GM19238 (cell line): ENCODE data around the gene DLGAP4.
A peak's percentile ranks its signal among the peaks of the same experiment; 100 is the strongest.

Experiments used
- DNase-seq: peaks from one replicate; pipeline ENCODE4 v3.0.0; 2011; ENCODE audit warnings: low spot score; ENCODE audit not compliant: insufficient read length

Gene DLGAP4

GRCh38 chr20:36441027-36441414 is 134.9 kb downstream of the DLGAP4 start:
- DNase-seq, result no peak

- no peak for DNase-seq
These were observed 135.3 kb downstream of the DLGAP4 start for GRCh38 chr20:36441416-36441815.

- no peak for DNase-seq
These were observed 139.7 kb downstream of the DLGAP4 start for GRCh38 chr20:36445847-36446246.

DNA sequence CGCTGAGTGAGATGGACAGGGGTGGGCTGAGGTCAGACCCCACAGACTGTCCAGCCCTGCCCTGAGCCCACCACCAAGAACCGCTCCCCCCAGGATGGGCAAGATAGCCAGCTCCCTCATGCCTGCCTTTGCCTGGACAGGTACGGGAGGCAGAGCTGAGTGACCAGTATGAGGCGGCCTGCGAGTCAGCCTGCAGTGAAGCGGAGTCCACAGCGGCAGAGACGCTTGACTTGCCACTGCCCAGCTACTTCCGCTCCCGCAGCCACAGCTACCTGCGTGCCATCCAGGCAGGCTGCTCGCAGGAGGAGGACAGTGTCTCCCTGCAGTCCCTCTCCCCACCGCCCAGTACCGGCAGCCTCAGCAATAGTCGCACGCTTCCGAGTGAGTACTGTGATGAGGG is 140.4 kb downstream of the DLGAP4 start:
- DNase-seq, result no peak

DNA sequence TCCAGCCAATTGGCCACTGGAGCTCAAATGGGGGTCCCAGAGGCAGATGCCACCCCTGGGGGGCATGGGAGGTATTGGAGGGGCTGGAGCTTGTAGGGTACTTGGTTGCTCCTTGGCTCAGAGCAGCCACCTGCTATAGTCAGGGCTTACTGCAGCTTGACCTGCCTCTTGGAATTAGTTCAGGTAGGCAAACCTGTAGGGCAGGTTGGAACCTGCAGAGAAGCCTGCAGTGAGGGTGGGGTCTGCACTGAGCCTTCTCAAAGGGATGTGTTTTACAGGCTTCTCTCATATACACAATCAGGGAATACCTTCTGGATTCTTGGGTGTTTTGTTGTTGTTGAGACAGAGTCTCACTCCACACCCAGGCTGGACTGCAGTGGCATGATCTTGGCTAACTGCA is 141.0 kb downstream of the DLGAP4 start:
- DNase-seq, result no peak

- no peak for DNase-seq
These were observed 143.5 kb downstream of the DLGAP4 start for GRCh38 chr20:36449663-36450062.

DNA sequence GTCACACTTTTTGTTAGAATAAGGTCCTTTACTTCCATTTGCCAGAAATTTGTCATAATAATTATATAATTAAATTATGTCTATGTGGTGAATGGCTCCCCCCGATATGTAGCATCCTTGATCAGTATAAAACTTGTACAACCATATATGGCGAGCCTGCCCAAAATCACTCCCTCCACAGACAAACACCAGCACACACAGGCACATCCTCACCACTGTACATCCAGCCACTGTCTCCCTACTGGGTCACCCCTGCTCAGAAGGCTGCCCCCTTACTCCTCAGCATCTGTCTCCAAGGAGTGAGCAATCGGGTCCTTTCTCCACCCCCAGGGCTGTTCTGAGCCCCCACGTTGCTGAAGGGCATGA is 148.2 kb downstream of the DLGAP4 start:
- no peak for DNase-seq

DNA sequence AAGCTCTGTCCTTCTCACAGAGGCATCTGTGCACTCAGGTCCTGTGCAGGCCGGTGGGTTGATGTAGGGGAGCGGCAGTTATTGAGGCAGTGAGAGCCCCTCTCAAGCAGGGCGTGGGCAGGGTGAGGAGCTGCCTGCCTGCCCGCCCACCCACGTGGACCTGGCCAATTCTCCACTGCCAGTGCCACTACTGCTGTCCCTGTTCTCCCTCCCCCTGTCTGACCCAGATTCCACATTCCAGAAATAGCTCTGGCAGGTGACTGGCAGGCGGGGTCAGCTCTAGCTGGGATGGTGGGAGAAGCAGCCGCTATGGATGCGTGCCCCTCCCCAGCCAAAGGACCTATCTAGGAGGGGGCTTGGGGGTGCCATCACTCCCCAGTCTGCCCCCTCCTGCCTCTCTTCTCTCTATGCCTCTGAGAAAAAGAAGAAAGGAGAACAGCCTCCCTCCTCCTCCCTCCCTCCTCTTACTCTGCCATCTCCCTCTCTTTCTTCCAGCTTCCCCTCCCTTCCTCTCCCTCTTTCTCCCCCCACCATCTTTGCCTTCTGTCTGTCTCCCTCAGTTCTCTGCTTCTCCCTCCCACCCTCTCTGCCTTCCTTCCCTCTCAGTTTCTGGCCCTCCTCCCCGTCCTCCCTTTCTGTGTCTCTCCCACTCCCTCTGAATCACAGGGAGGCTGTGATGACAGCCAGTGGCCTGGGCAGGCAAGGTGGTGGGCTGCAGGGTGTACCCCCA is 148.7 kb downstream of the DLGAP4 start:
- DNase-seq, result no peak

DNA sequence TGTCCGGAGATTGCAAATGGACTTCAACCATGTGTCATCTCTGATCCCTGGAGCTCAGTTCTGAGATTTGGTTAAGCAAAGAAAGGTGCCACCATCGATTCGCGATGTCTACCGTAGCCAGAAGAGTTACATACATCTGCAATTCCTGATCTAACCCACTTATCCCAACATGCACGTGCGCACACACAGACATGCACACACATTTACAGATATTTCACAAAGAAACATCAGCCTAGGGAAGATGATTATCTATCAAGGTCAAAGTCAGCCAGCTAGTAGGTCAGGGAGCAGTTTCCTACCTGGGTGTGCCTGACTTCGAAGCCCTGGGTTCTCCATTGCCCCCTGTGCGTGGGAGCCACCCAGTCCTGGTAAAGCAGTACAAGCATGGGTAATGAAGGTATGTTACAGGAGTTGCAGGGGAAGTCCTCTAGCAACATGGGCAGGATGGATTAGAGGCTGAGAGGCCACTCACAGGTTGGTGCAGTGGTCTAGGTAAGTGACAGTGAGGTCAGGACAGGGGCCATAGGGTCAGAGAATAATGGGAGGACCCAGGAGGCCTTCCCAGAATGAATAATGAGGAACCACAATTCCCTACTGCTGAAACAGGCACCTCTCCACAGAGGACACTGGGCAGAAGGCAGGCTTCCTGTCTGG is 150.0 kb downstream of the DLGAP4 start:
- no peak for DNase-seq

DNA sequence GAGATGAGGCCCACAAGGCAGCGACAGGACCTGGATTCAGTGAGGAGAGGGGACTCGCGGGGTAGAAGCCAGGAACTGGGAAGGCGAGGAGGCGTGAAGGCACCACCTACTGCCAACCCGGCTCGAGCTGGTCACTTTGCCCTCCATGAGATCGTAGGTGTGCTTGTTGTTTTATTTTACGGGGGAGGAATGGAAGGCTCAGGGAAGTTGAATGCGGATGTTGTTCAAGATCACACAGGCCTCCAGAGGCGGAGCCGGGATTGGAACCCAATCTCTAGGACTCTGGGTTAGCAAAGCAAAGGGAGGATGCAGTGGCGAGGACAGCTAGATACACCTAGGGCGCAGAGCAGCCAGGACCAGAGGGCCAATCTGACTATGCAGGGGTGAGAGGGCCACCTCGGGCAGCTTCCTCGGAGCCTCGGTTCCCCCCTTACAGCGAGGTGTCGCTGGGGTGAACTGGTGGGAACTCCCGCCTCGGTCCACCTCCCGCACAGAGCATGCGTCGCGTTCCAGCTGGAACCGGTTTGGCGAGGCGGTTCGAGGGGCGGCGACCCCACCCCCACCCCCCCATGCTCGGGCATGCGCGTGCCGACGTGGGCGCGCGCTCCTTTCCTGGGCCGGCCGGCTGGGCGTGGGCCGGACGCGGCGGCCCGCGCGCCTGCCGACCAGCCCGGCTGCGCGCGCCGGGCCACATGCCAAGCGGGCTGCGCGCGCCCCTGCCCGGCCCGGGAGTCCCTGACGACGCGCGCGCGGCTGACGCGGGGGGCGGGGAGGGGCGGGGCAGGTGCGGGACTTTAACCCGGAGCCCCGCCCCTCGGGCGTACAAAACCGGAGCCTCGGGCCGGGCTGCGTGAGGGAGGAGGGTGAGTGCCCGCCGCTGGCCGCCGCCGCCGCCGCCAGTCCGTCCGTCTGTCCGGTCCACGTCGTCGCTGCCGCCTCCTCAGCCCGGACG is 154.8 kb downstream of the DLGAP4 start:
- peak; percentile 88 for DNase-seq

DNA sequence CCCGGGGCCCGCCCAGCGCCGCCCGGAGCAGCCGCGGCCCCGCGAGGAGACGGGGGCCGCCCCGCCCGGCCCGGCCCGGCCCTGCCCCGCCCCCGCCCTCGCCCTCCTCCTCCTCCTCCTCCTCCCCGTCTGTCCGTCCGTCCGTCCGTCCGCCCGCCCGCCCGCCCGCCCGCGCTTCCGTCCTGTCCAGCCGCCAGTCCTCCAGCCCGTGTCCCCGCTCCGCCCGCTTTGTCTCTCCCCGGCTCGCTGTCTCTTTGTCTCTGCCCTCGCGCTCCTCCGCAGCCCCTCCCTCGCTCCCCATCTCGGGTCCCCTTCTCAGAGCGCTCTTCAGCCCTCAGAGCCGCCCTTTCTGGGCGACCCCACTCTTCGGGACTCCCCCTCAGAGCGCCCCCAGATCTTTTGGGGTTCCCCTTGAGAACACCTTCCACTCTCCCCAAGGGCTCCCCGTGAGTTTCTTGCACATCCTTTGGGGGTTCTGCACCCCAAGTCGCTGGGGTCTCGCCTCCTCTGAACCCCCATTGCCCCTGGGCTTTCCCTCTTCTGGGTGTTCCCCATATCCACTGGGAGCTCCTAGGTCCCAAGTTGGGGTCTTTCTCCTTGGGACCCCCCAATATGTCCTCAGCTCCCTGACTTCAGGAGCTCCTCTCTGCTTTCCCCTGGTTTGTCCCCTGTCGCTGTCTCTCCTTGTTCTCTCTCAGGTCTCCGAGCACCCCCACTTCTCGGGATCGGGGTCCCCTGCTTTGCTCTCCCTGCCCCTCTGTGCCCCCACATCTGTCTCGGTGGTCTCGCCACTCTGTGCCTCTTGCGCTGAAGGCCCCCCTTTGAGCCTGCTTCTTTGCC is 155.7 kb downstream of the DLGAP4 start:
- DNase-seq, result no peak

DNA sequence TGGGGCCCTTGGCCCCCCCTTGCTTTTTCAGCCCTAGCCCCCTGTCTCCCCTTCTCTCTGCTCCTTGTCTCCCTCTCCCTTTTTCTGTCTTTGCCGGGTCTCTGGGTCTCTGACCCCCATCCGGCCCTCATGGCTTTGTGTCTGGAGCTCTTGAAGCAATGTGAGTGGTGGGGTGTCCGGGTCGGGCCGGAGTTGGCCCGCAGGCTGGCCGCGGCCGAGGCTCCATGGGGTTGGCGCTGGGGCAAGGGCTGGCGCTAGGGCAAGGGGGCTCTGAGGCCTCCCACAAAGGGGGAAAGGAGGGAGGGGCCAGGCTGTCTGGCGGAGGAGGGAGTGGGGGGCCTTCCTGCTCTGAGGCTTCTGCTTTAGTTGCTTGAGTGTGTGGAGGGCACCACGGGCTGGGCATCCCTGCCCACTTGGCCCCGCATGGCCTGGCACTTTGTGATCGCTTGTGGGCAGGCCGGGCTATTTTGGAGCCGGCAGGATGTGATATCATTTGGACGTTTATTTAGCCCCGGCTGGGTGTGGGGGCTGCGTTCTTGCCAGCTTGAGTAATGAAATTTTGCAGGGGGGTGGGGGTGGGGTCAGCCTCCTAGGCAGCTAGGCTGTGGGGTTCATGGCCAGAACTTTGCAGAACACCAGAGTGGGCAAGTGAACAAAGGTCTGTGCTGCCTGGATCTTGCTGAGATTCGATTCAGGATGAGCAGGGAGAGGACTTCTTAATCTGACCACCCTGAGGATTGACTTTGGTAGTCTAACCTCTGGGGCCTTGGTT is 156.5 kb downstream of the DLGAP4 start:
- DNase-seq, result no peak

- no peak for DNase-seq
These were observed 157.3 kb downstream of the DLGAP4 start for GRCh38 chr20:36463212-36464061.

DNA sequence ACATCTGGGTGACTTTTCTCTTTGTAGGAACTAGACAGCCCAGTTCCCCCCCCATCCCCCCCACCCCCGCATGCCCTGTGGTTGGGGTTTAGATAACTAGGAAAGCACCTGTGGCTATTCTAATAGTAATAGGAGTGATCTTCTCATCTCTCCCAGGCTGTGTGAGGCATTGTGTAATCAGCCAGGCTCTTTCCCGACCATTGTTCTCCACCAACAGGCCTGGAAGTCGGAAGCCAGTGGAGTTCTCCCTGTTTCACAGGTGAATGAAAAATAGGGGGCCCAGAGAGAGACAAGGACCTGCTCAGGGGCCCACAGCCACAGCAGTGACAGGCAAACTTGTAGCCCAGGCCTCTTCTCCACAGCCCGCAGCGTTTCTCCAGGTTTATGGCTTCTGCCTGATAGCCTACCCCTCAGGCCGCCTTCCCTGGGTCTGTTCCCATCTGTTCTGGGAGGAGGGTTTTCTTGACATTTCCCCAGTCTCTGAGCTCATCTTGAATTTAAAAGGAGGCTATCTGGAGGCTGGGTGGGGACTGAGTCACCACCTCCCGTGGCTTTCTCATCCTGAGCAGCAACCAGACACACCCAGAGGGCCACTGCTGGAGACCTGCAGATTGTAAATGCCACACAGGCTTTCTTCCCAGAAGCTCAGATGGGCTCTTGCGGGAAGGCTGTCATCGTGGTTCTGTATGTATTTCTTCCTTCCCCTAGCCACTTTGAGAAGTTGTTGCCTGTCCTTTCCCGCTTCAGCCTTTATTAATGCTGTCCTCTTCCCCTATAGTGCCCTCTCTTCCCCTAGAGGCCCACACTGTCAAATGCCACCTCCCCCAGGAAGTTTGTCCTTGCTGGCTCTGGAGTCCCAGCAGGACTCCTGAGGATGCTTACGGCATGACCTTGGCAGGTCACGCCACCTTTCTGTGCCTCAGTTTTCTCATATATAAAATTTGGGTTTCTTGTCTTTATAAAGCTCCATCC is 159.3 kb downstream of the DLGAP4 start:
- no peak for DNase-seq

DNA sequence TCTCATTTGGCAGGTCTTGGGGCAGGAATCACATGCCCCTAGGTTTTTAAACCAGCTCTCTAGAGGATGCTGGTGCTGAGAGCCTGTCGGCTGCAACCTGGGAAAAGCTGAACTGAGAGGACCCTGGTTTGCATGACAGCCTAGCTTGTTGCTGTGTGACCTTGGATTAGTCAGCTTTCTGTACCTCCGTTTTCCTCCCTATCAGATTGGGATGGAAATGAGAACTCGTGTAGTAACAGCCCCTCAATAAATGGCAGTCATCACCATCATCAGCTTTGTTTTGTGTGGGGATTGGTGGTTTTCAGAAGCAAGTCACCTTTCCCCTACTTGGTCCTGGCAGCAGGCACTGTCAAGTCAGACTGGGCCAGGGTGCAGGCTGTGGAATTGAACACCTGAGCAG is 159.9 kb downstream of the DLGAP4 start:
- no peak for DNase-seq

- peak; percentile 64 for DNase-seq
These were observed 161.2 kb downstream of the DLGAP4 start for GRCh38 chr20:36467076-36467999.
